ACC112 (cell line): ENCODE results near the gene PTPRF.

Experiments used
- H2AFZ ChIP-seq: fragments of 200-600 bp; sonication (generic); one replicate; pipeline ENCODE4 v1.6.0; 2017; ENCODE audit warnings: antibody characterized with exemption, low read length; ENCODE audit not compliant: unreplicated experiment
- H3K27ac ChIP-seq: fragments of 200-600 bp; sonication (generic); 2 replicates; pipeline ENCODE4 v1.5.1; 2014; ENCODE audit warnings: low read depth, mild to moderate bottlenecking, antibody characterized with exemption, low read length, moderate library complexity
- H3K27me3 ChIP-seq: fragments of 200-600 bp; sonication (generic); 2 replicates; pipeline ENCODE4 v1.6.1; 2014; ENCODE audit warnings: mild to moderate bottlenecking, antibody characterized with exemption, low read length, moderate library complexity, mixed read lengths; ENCODE audit not compliant: insufficient read depth
- H3K36me3 ChIP-seq: fragments of 200-600 bp; sonication (generic); 2 replicates; pipeline ENCODE4 v1.6.1; 2016; ENCODE audit warnings: mild to moderate bottlenecking, antibody characterized with exemption, low read length, moderate library complexity, mixed read lengths; ENCODE audit not compliant: insufficient read depth
- H3K4me1 ChIP-seq: fragments of 200-600 bp; sonication (generic); one replicate; pipeline ENCODE4 v1.6.1; 2016; ENCODE audit warnings: low read length, mixed read lengths; ENCODE audit not compliant: insufficient read depth, unreplicated experiment, control insufficient read depth
- H3K4me3 ChIP-seq: fragments of 200-600 bp; sonication (generic); 2 replicates; pipeline ENCODE4 v1.5.1; 2014; ENCODE audit warnings: mild to moderate bottlenecking, low read depth, low read length
- H3K79me2 ChIP-seq: fragments of 200-600 bp; sonication (generic); one replicate; pipeline ENCODE4 v1.6.0; 2016; ENCODE audit warnings: low read length; ENCODE audit not compliant: control insufficient read depth, unreplicated experiment, insufficient read depth

PTPRF gene

DNA sequence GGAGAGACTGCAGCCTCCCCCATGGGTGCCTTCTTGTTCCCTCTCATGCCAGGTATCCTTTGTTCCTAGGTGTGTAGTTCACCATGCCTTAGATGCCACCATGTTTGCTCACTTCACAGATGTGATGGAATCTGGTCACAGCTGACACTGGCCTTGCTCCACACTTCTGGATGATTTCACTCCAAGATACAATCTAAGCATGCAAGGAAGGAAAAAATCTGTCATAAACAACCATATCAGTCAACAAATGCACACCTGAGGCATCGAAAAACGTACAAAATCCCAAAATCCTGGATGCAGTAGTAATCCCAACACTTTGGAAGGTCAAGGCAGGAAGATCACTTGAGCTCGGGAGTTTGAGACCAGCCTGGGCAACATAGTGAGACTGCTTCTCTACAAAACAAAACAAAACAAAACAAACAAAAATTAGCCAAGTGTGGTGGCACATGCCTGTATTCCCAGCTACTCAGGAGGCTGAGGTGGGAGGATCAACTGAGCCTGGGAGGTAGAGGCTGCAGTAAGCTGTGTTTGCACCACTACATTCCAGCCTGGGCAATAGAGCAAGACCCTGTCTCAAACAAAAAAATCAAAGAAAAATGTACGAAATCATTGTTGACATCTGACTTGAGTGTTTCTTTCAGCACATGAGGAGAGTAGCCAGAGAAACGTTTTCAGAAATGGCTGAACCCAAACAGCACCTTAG lies 17.1 kb upstream of the PTPRF start:
- no peak overlapping the region for H2AFZ ChIP-seq
- no peaks in the 10 kb centered on the region for H3K4me1 ChIP-seq
- no peak overlapping the region for H3K4me3 ChIP-seq
- H3K27me3 ChIP-seq = no peaks in the 10 kb centered on the region
- H3K27ac ChIP-seq = no peak overlapping the region
- H3K79me2 ChIP-seq = no peaks in the 10 kb centered on the region
- H3K36me3 ChIP-seq = no peaks in the 10 kb centered on the region

DNA sequence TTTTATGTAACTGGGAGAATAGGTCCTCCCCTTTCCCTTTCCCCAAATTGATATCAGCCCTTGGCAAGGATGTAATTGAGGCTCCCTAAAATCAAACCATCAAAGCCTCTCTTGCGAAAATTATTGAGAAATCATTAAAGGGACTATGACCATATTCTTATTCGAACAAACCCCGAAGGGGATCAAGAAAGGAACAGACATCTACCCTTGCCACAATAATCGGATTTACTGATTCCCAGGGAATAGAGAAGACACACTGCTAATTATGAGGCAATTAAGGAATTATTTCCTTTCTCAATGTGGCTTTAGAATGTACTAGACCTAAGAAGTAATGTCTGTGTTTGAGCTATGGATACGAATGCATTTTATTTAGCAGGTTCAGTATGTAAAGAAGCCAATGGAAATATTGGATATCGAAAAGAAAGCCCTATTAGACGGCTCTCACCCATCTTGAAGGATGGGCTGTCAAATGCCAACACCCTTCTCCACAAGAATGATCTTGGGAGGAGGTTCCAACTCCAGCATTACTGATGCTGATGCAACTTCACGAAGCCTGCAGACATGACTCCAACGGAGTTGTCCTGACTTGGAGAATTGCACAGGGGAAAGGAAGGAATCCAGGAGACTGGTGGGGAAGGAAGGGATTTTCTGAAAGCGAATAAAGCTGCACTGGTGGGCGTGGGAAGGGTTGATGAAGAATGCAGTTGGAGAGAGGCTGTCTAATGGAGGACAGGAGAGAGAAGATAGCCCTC lies 11.6 kb upstream of the PTPRF start:
- no peaks in the 10 kb centered on the region for H3K79me2 ChIP-seq
- H2AFZ ChIP-seq = no peak overlapping the region
- H3K4me1 ChIP-seq = peaks cover 4% of the 10 kb centered on the region
- H3K27ac ChIP-seq = no peak overlapping the region
- H3K4me3 ChIP-seq = no peak overlapping the region
- H3K36me3 ChIP-seq = no peaks in the 10 kb centered on the region
- H3K27me3 ChIP-seq = peaks cover 15% of the 10 kb centered on the region

DNA sequence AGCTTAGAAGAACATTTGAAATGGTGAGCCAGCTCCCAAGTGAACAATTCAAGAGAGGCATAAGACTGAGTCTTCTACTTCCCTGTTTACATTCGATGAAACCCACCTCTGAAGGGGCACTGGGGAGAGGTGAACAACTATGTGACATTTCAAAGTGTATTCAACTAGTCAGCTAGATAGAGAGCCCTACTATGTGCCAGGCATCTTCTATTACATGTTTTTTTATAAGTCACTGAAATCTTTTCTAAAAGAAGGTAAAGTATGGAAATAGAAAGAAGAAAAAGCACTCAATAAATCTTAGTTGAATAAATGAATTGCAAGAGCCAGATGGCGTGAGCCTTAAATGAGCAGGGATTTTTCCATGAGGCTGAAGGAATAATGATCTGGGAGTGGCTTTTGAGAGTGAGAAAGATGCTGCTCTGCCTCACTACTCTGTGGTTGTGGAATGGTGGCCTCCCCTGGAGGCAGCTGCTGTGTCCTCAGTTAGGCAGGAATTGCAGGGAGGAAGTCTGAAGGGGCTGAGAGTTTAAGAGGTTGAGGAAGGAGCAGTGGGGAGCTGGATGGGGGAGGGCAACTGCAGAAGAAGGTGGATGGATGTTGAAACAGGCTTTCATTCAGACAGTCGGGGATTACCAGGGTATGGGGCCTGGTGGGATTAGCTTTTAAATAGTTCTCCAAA lies 10.4 kb upstream of the PTPRF start:
- Histone ChIP-seq H3K4me3 (no peak overlapping the region), H3K27me3 (peaks cover 15% of the 10 kb centered on the region), H3K79me2 (no peaks in the 10 kb centered on the region), H3K36me3 (no peaks in the 10 kb centered on the region), H2AFZ (no peak overlapping the region), H3K4me1 (peaks cover 4% of the 10 kb centered on the region), H3K27ac (no peak overlapping the region)

DNA sequence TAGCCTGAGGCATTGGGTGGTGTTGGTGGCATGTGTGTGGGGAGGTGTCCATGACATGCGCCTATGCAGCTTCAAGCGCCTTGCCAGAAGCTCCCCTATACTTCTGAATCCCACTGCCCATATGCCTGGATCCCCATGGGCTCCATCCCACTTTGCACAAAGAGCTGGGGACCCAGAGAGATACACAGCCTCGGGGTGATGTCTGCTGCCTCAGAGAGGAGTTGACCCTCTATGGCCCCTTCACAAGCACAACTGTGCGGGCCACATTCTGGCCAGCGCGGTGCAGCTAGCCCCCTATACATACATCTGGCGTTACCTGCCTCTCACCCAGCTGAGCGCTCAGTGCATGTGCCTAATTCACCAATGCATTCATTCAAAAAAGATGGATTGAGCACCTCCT lies 9.6 kb upstream of the PTPRF start:
- Histone ChIP-seq H3K4me1 (peaks cover 8% of the 10 kb centered on the region), H3K4me3 (no peak overlapping the region), H3K36me3 (no peaks in the 10 kb centered on the region), H3K79me2 (no peaks in the 10 kb centered on the region), H2AFZ (no peak overlapping the region), H3K27ac (no peak overlapping the region), H3K27me3 (peaks cover 15% of the 10 kb centered on the region)

DNA sequence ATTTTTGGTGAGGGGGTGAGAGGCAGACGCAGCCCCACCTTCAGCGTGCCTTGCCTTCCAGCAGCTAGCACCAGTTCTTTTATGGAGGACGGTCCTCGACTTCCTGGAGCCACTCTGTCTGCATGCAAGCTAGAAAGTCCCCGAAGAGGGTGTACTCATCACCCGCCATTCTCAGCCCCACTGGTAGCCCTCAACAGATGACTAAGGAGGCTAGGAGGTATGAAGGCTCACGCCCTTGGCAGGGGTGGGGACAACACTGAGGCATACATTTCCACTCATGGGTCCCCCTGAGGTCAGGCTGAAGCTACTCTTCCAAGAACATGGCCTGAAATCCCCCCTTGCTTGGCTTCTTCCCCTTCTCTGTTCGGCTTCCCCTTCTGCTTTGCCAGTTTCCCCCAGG lies 8.9 kb upstream of the PTPRF start:
- H3K36me3 ChIP-seq = no peaks in the 10 kb centered on the region
- no peak overlapping the region for H3K4me3 ChIP-seq
- no peak overlapping the region for H3K27ac ChIP-seq
- peaks cover 15% of the 10 kb centered on the region for H3K27me3 ChIP-seq
- H2AFZ ChIP-seq = no peak overlapping the region
- peaks cover 8% of the 10 kb centered on the region for H3K4me1 ChIP-seq
- no peaks in the 10 kb centered on the region for H3K79me2 ChIP-seq

DNA sequence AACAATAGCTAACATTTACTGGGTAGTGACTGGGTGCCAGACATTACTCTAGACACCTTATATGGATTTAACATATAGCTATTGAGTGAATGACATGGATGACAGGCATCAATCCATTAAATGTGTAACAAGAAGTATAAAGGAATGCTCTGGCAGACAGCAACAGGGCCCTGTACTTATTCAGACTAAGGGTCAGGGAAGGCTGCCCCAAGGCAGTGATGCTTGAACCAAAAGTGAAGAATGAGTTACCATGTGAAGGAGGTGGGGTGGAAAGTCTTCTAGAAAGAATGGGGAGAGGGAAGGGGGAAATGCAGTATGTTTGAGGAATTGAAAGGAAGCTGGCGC lies 8.3 kb upstream of the PTPRF start:
- Histone ChIP-seq H3K79me2 (no peaks in the 10 kb centered on the region), H3K4me3 (no peak overlapping the region), H2AFZ (no peak overlapping the region), H3K36me3 (no peaks in the 10 kb centered on the region), H3K4me1 (peaks cover 8% of the 10 kb centered on the region), H3K27ac (no peak overlapping the region), H3K27me3 (peaks cover 15% of the 10 kb centered on the region)

DNA sequence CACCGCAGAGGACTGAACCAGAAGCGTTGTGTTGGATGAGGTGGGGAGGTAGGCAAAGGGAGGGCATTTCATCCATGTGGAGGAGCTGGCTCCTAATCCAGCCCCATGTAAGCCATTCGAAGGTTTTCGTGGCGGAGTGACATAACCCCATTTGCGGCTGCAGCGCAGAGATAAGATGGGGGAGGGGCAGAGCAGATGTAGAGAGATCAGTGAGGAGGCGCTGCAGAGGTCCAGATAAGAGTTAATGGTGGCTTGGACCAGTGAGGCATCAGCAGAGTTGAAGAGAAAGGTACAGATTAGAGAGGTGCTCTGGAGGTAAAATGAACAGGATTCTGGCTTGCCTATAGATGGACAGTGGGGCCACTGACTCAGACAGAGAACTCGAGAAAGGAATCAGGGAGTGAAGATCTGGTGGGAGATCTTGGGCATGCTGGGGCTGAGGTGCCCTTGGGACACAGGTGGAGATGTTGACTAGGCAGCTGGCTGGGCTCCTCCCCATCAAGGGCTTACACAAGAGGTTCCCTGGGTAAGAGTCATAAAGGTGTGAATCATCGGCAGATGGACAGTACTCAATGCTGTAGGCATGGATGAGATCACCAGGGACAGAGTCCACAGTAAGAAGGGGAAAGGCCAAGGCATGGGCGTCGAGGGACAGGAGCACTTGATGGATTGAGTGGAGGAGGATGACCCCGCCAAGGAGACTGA lies 7.8 kb upstream of the PTPRF start:
- Histone ChIP-seq H2AFZ (no peak overlapping the region), H3K27ac (no peak overlapping the region), H3K4me1 (peaks cover 8% of the 10 kb centered on the region), H3K36me3 (no peaks in the 10 kb centered on the region), H3K4me3 (no peak overlapping the region), H3K79me2 (no peaks in the 10 kb centered on the region), H3K27me3 (peaks cover 15% of the 10 kb centered on the region)

DNA sequence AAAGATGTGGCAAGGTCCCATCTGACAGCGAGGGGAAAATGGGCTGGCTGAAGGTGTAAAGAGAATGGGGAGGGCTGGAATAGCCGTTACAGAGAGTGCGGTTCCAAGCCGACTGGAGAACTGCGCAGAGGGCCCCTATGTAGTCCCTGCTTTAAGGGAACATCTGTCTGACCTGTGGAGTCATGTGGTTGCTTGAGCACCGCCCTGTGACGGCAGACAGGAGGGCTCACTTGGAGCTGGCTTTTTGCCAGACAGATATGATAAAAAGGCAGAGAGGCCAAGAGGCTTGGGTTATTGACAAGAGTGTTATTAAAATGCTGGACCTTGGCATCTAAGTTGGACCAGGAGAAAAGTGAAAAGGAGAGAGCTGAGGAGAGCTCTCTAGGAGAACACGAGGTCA lies 5.9 kb upstream of the PTPRF start:
- H3K36me3 ChIP-seq = no peaks in the 10 kb centered on the region
- H3K27ac ChIP-seq = no peak overlapping the region
- H3K4me1 ChIP-seq = peaks cover 12% of the 10 kb centered on the region
- H3K27me3 ChIP-seq = peaks cover 4% of the 10 kb centered on the region; the same call in 1 of the 2 replicates
- no peak overlapping the region for H2AFZ ChIP-seq
- no peaks in the 10 kb centered on the region for H3K79me2 ChIP-seq
- H3K4me3 ChIP-seq = no peak overlapping the region

DNA sequence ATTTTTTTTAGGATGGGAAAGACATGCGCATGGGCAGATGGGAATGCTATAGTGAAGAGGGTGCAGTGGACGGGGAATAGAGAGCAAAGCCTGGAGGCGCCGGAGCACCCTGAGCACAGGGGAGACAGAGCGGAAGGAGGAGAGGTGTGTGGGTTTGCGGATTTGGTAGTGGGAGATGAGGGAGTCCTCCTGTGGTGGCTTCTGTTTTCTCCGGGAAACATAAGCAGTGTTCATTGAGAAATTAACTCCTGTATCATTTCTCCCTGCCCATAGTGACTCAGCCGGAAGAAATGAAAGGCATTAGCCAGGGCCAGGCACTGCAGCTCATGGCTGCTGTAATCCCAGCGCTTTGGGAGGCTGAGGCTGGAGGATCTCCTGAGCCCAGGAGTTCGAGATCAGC lies 4.7 kb upstream of the PTPRF start:
- H3K4me3 ChIP-seq = no peak overlapping the region
- no peak overlapping the region for H3K27ac ChIP-seq
- H3K79me2 ChIP-seq = no peaks in the 10 kb centered on the region
- H3K36me3 ChIP-seq = no peaks in the 10 kb centered on the region
- no peak overlapping the region for H2AFZ ChIP-seq
- peaks cover 12% of the 10 kb centered on the region for H3K4me1 ChIP-seq
- 0 out of 2 replicates have a peak, but pooled peaks cover 4% of the 10 kb centered on the region for H3K27me3 ChIP-seq

DNA sequence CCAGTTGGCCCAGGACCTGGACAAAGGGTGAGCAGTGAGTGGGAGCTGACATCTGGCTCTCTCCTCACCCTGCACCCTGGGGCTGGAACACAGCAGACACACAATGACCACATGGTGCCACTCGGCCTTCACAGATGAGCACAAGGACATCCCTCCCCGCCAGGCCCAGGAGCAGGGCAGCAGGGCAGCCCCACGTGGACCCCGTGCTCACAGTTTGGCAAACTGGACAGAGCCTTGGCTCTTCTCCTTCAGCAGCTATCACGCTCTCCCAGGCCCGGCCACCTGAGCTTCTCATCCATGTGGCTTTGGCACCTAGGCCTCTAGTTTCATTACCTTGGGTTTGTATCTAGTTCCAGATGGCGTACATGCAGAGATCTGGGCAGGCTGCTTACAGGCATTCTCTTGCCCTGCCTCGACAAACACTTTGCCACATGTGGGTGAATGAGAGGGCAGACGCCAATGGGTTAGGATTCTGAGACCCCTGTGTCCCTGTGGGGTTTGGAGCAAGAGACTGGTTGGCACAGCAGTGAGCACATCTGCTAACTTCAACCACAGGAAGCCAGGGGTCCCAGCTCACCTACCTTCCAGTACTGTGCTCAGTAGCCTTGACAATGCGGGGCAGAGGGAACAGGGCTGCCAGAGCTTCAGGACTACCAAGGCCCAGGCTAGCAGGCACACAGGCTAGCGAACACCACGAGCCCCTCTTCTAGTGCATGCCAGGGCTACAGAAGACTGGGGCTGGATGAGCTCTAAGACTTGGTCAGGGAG lies 3.4 kb upstream of the PTPRF start:
- Histone ChIP-seq H3K36me3 (no peaks in the 10 kb centered on the region), H3K79me2 (no peaks in the 10 kb centered on the region), H3K27me3 (no peaks in the 10 kb centered on the region), H2AFZ (no peak overlapping the region), H3K27ac (no peak overlapping the region), H3K4me1 (peaks cover 12% of the 10 kb centered on the region), H3K4me3 (no peak overlapping the region)
